IMR-90 (cell line): ENCODE measurements around the gene LLPH. TPM values are rescaled to one million over a fixed set of nuclear protein-coding genes. Genes with fewer than 3 reads are reported as not detected.

Source experiments
- ATAC-seq: fragments of 200-7000 bp; cut with Tn5 transposase; 2 replicates; pipeline ENCODE4 v1.9.1; 2020; ENCODE audit warnings: low read depth, mild to moderate bottlenecking, moderate library complexity
- BruUV-seq: library from RNA; stranded (reverse); fragments of 400-500 nt; replicated peaks from 2 replicates; lab custom pipeline; 2021; lab: Mats Ljungman, UMichigan
- CTCF ChIA-PET: fragments of 300-600 bp; formaldehyde crosslinking; extraction: SDS; loops from one replicate; lab custom pipeline; 2021; ENCODE audit warnings: antibody characterized with exemption; lab: Yijun Ruan, JAX
- POLR2A ChIA-PET: fragments of 300-600 bp; sonication (Branson Sonifier 250); formaldehyde crosslinking; loops from one replicate; lab custom pipeline; 2022; ENCODE audit warnings: antibody characterized with exemption; ENCODE audit not compliant: unreplicated experiment; lab: Charles Lee
- DNase-seq: peaks from one replicate; pipeline ENCODE4 v3.0.0; 2013
- H2AFZ ChIP-seq: replicated peaks from 2 replicates; pipeline ENCODE3; 2013; ENCODE audit warnings: low read length, mild to moderate bottlenecking; ENCODE audit not compliant: poor library complexity
- H2AK5ac ChIP-seq: 2 replicates; pipeline ENCODE4 v1.6.1; 2013; ENCODE audit warnings: low read depth, low read length, inconsistent platforms
- H2AK9ac ChIP-seq: replicated peaks from 2 replicates; pipeline ENCODE3; 2013; ENCODE audit warnings: mild to moderate bottlenecking, low read depth, low read length, moderate library complexity; ENCODE audit not compliant: poor library complexity
- H2BK120ac ChIP-seq: 2 replicates; pipeline ENCODE4 v1.6.1; 2013; ENCODE audit warnings: low read depth, low read length, inconsistent platforms
- H2BK15ac ChIP-seq: 3 replicates; pipeline ENCODE4 v1.6.1; 2013; ENCODE audit warnings: low read depth, low read length, inconsistent platforms
- H2BK20ac ChIP-seq: 2 replicates; pipeline ENCODE4 v1.6.1; 2013; ENCODE audit warnings: low read depth, mild to moderate bottlenecking, inconsistent platforms, low read length, moderate library complexity
- H2BK5ac ChIP-seq: 2 replicates; pipeline ENCODE4 v1.6.1; 2013; ENCODE audit warnings: mild to moderate bottlenecking, low read depth, low read length, inconsistent platforms; ENCODE audit not compliant: poor library complexity, severe bottlenecking
- H3K14ac ChIP-seq: replicated peaks from 2 replicates; pipeline ENCODE4 v1.6.1; 2013; ENCODE audit warnings: low read depth, low read length, inconsistent platforms
- H3K18ac ChIP-seq: 2 replicates; pipeline ENCODE4 v1.6.1; 2013; ENCODE audit warnings: low read depth, low read length, control low read depth
- H3K23ac ChIP-seq: 2 replicates; pipeline ENCODE4 v1.6.1; 2013; ENCODE audit warnings: low read depth, low read length, inconsistent platforms
- H3K27ac ChIP-seq: 2 replicates; pipeline ENCODE4 v1.5.1; 2013; ENCODE audit warnings: mild to moderate bottlenecking, control low read depth, low read length; ENCODE audit not compliant: insufficient read depth
- H3K27me3 ChIP-seq: 2 replicates; pipeline ENCODE4 v1.6.1; 2013; ENCODE audit warnings: low read length; ENCODE audit not compliant: control insufficient read depth, insufficient read depth
- H3K36me3 ChIP-seq: 2 replicates; pipeline ENCODE4 v1.6.1; 2013; ENCODE audit warnings: low read length, mixed read lengths; ENCODE audit not compliant: control insufficient read depth, insufficient read depth
- H3K4ac ChIP-seq: 2 replicates; pipeline ENCODE4 v1.6.1; 2013; ENCODE audit warnings: low read depth, low read length, inconsistent platforms
- H3K4me1 ChIP-seq: 2 replicates; pipeline ENCODE4 v1.6.1; 2013; ENCODE audit warnings: low read length, mixed read lengths; ENCODE audit not compliant: control insufficient read depth, insufficient read depth
- H3K4me2 ChIP-seq: 2 replicates; pipeline ENCODE4 v1.6.1; 2013; ENCODE audit warnings: low read depth, mild to moderate bottlenecking, control low read depth, low read length, moderate library complexity
- H3K4me3 ChIP-seq: 2 replicates; pipeline ENCODE4 v1.5.1; 2013; ENCODE audit warnings: low read depth, mild to moderate bottlenecking, control low read depth, low read length, moderate library complexity; ENCODE audit not compliant: insufficient read depth
- H3K56ac ChIP-seq: 2 replicates; pipeline ENCODE4 v1.6.1; 2013; ENCODE audit warnings: low read length, inconsistent platforms; ENCODE audit not compliant: insufficient read depth; ENCODE audit errors: extremely low read depth
- H3K79me1 ChIP-seq, 2 experiments: 2 replicates each; pipeline ENCODE4 v1.6.1; 2013; ENCODE audit warnings: low read length in 2 of 2, inconsistent platforms in 1 of 2, low read depth in 1 of 2
- H3K9ac ChIP-seq: 2 replicates; pipeline ENCODE4 v1.6.1; 2013; ENCODE audit warnings: low read depth, low read length, control low read depth
- H3K9me1 ChIP-seq: 2 replicates; pipeline ENCODE4 v1.6.1; 2013; ENCODE audit warnings: low read length, inconsistent platforms; ENCODE audit not compliant: insufficient read depth
- H3K9me3 ChIP-seq: 2 replicates; pipeline ENCODE4 v1.6.1; 2013; ENCODE audit warnings: low read length; ENCODE audit not compliant: control insufficient read depth, insufficient read depth
- H4K20me1 ChIP-seq: 2 replicates; pipeline ENCODE4 v1.6.1; 2013; ENCODE audit warnings: low read length, inconsistent platforms; ENCODE audit not compliant: insufficient read depth
- H4K5ac ChIP-seq: 2 replicates; pipeline ENCODE4 v1.6.1; 2013; ENCODE audit warnings: mild to moderate bottlenecking, low read depth, low read length, control low read depth
- H4K8ac ChIP-seq, 2 experiments: 2 replicates each; pipeline ENCODE4 v1.6.1; 2013; ENCODE audit warnings: low read depth in 2 of 2, low read length in 2 of 2, control low read depth in 1 of 2, inconsistent platforms in 1 of 2
- H4K91ac ChIP-seq: 2 replicates; pipeline ENCODE4 v1.6.1; 2013; ENCODE audit warnings: low read depth, low read length, inconsistent platforms; ENCODE audit not compliant: insufficient read depth
- BHLHE40 ChIP-seq: fragments of 150-350 bp; IDR thresholded peaks from 2 replicates; pipeline ENCODE4 v1.6.1; 2016; ENCODE audit warnings: mild to moderate bottlenecking, low read depth, low read length
- CEBPB ChIP-seq: IDR thresholded peaks from 2 replicates; pipeline ENCODE4 v1.6.1; 2012; ENCODE audit warnings: low read depth, low read length, improper control_type of control experiment
- CHD1 ChIP-seq: IDR thresholded peaks from 2 replicates; pipeline ENCODE4 v1.6.1; 2012; ENCODE audit warnings: low read depth, low read length, improper control_type of control experiment
- CTCF ChIP-seq: conservative IDR thresholded peaks from 2 replicates; pipeline ENCODE4 v1.5.1; 2012; ENCODE audit warnings: mild to moderate bottlenecking, low read depth, low read length, improper control_type of control experiment
- ELK1 ChIP-seq: fragments of 150-350 bp; IDR thresholded peaks from 2 replicates; pipeline ENCODE4 v1.6.1; 2016; ENCODE audit warnings: low read depth, mild to moderate bottlenecking, low read length, moderate library complexity, borderline replicate concordance
- FOS ChIP-seq: fragments of 150-350 bp; IDR thresholded peaks from 2 replicates; pipeline ENCODE4 v1.6.1; 2016; ENCODE audit warnings: low read depth, low read length
- MAFK ChIP-seq: IDR thresholded peaks from 2 replicates; pipeline ENCODE4 v1.6.1; 2012; ENCODE audit warnings: low read depth, low read length, improper control_type of control experiment
- MAZ ChIP-seq: IDR thresholded peaks from 2 replicates; pipeline ENCODE4 v1.6.1; 2012; ENCODE audit warnings: low read depth, mild to moderate bottlenecking, low read length, improper control_type of control experiment, moderate library complexity, borderline replicate concordance
- MXI1 ChIP-seq: IDR thresholded peaks from 2 replicates; pipeline ENCODE4 v1.6.1; 2012; ENCODE audit warnings: low read depth, mild to moderate bottlenecking, low read length, moderate library complexity, borderline replicate concordance
- NFE2L2 ChIP-seq: fragments of 150-350 bp; IDR thresholded peaks from 2 replicates; pipeline ENCODE4 v1.6.1; 2016; ENCODE audit warnings: low read depth, mild to moderate bottlenecking, low read length
- POLR2A ChIP-seq: IDR thresholded peaks from 2 replicates; pipeline ENCODE4 v1.6.1; 2012; ENCODE audit warnings: mild to moderate bottlenecking, low read depth, low read length
- RAD21 ChIP-seq: IDR thresholded peaks from 2 replicates; pipeline ENCODE4 v1.6.1; 2012; ENCODE audit warnings: low read length, improper control_type of control experiment
- RCOR1 ChIP-seq: IDR thresholded peaks from 2 replicates; pipeline ENCODE4 v1.6.1; 2012; ENCODE audit warnings: mild to moderate bottlenecking, low read length, improper control_type of control experiment; ENCODE audit not compliant: insufficient replicate concordance
- RFX5 ChIP-seq: IDR thresholded peaks from 2 replicates; pipeline ENCODE4 v1.8.0; 2012; ENCODE audit warnings: low read depth, mild to moderate bottlenecking, low read length, moderate library complexity
- SMC3 ChIP-seq: fragments of 150-350 bp; IDR thresholded peaks from 2 replicates; pipeline ENCODE4 v1.6.1; 2016; ENCODE audit warnings: low read depth, mild to moderate bottlenecking, antibody characterized with exemption, low read length, moderate library complexity
- dilution Hi-C: fragments of 300-500 bp; cut with HindIII; formaldehyde crosslinking; loops from one replicate; pipeline ENCODE4 v1.14.3; 2018; ENCODE audit warnings: low sequenced_read_pairs; ENCODE audit not compliant: unreplicated experiment
- in situ Hi-C: fragments of 300-500 bp; cut with MboI; formaldehyde crosslinking; loops from 3 replicates; pipeline ENCODE4 v1.14.3; 2019; ENCODE audit warnings: low sequenced_read_pairs, inconsistent platforms, mixed read lengths
- intact Hi-C: fragments of 100-400 bp; cut with micrococcal nuclease; formaldehyde crosslinking; loops from 2 replicates; pipeline ENCODE4 v1.10.0; 2022
- polyA plus RNA-seq, 3 experiments: library from polyadenylated mRNA; depleted of rRNA; stranded (reverse); fragments of >200 nt; gene quantifications; 2 replicates each; pipeline ENCODE4 v1.2.3, GENCODE V29; 2012; ENCODE audit warnings: low replicate concordance in 1 of 3
- total RNA-seq: library from RNA; depleted of rRNA; stranded (reverse); fragments of >200 nt; gene quantifications from 2 replicates; pipeline ENCODE4 v1.2.3, GENCODE V29; 2012
- TF ChIP-seq, protein P1 (sequence below): fragments of 150-350 bp; IDR thresholded peaks from 2 replicates; pipeline ENCODE4 v1.6.1; 2017; ENCODE audit warnings: mild to moderate bottlenecking, antibody characterized with exemption, low read length, low read depth

The LLPH gene
- total and polyA plus RNA-seq, 2 of the 4 experiments (the other 2 are of a cell fraction), result 2.7 to 17.0 TPM

GRCh38 chr12:66142826-66143225 lies 12.3 kb upstream of the LLPH start:
- intact Hi-C loops, result no loop called here
- Histone ChIP-seq H2AK5ac (no peak overlapping the region), H3K14ac (no peak overlapping the region), H3K4ac (no peak overlapping the region), H4K5ac (no peak overlapping the region), H3K9ac (no peak overlapping the region), H2AFZ (no peak overlapping the region), H2BK5ac (no peak overlapping the region), H3K9me3 (peaks cover 6% of the 10 kb centered on the region), H4K91ac (no peak overlapping the region), H3K27ac (no peak overlapping the region), H3K4me2 (no peak overlapping the region), H2AK9ac (no peak overlapping the region), H3K18ac (no peak overlapping the region), H2BK15ac (no peak overlapping the region), H3K4me3 (no peak overlapping the region), H3K9me1 (no peaks in the 10 kb centered on the region), H2BK120ac (no peak overlapping the region), H3K79me1 (peaks cover 33 to 42% of the 10 kb centered on the region in 2 experiments), H2BK20ac (no peak overlapping the region), H4K8ac (no peak overlapping the region), H3K23ac (no peak overlapping the region), H3K27me3 (no peaks in the 10 kb centered on the region), H3K56ac (no peak overlapping the region), H4K20me1 (no peaks in the 10 kb centered on the region), H3K36me3 (peaks cover 16% of the 10 kb centered on the region), H3K4me1 (no peaks in the 10 kb centered on the region)
- CTCF ChIA-PET, result no interaction called here
- no peak for DNase-seq
- BruUV-seq, result no TSS peak
- in situ Hi-C loops, result no loop called here
- POLR2A ChIA-PET, result no interaction called here
- ATAC-seq, result no peak
- dilution Hi-C loops, result no loop called here
- TF ChIP-seq POLR2A (no peak), NFE2L2 (no peak), CHD1 (no peak), CEBPB (no peak), MXI1 (no peak), FOS (no peak), BHLHE40 (no peak), MAFK (no peak), MAZ (no peak), ELK1 (no peak), RFX5 (no peak), CTCF (no peak), RAD21 (no peak), RCOR1 (no peak), SMC3 (no peak)
- TF ChIP-seq, protein P1, sequence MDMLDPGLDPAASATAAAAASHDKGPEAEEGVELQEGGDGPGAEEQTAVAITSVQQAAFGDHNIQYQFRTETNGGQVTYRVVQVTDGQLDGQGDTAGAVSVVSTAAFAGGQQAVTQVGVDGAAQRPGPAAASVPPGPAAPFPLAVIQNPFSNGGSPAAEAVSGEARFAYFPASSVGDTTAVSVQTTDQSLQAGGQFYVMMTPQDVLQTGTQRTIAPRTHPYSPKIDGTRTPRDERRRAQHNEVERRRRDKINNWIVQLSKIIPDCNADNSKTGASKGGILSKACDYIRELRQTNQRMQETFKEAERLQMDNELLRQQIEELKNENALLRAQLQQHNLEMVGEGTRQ, result no peak
